A549 (cell line): ENCODE data around the gene NEK2. TPM values are rescaled to one million over a fixed set of nuclear protein-coding genes. Genes with fewer than 3 reads are reported as not detected.

Experiments
- ATAC-seq, 2 experiments: fragments of 200-7000 bp in 1 of 2; fragments of >200 bp in 1 of 2; cut with Nextera tagmentation in 1 of 2; cut with Tn5 transposase in 1 of 2; 3 replicates each; pipeline versions ENCODE4 v1.8.0 to v1.9.1; 2018 to 2020; ENCODE audit warnings: mild to moderate bottlenecking in 1 of 2, moderate library complexity in 1 of 2
- CTCF ChIA-PET: fragments of 300-600 bp; sonication (Branson Sonifier 250); formaldehyde crosslinking; extraction: SDS; loops from one replicate; lab custom pipeline; 2021; ENCODE audit warnings: antibody characterized with exemption, inconsistent platforms; lab: Yijun Ruan, JAX
- POLR2A ChIA-PET: fragments of 350-600 bp; formaldehyde crosslinking; extraction: SDS; loops from one replicate; lab custom pipeline; 2021; ENCODE audit warnings: antibody characterized with exemption, inconsistent platforms; lab: Yijun Ruan, JAX
- DNase-seq, 2 experiments: peaks; one replicate each; pipeline versions ENCODE4 v3.0.0 to v3.0.0-alpha.2; 2011 to 2016; ENCODE audit warnings: low read depth in 1 of 2, low spot score in 1 of 2
- FAIRE-seq: peaks from 2 replicates; lab custom pipeline; 2011; peaks lifted over from hg19 to GRCh38; lab: Jason Lieb, UNC
- H3K27ac ChIP-seq, 2 experiments: fragments of >200 bp; sonication (Bioruptor Twin); formaldehyde crosslinking; 3 replicates each; pipeline ENCODE4 v1.5.1; 2016 to 2017
- H3K4me1 ChIP-seq: fragments of >200 bp; sonication (Bioruptor Twin); formaldehyde crosslinking; 3 replicates; pipeline ENCODE4 v1.6.1; 2016
- H3K4me2 ChIP-seq: fragments of >200 bp; sonication (Bioruptor Twin); formaldehyde crosslinking; 3 replicates; pipeline ENCODE4 v1.6.1; 2016
- H3K4me3 ChIP-seq: fragments of >200 bp; sonication (Bioruptor Twin); formaldehyde crosslinking; 3 replicates; pipeline ENCODE4 v1.5.1; 2016
- H3K9me3 ChIP-seq: fragments of >200 bp; sonication (Bioruptor Twin); formaldehyde crosslinking; 3 replicates; pipeline ENCODE4 v1.6.1; 2016
- BCL3 ChIP-seq: fragments of >200 bp; sonication (Bioruptor Twin); formaldehyde crosslinking; IDR thresholded peaks from 3 replicates; pipeline ENCODE4 v1.6.1; 2016
- EP300 ChIP-seq, 2 experiments: fragments of >200 bp; sonication (Bioruptor Twin); formaldehyde crosslinking; IDR thresholded peaks; 2 replicates in 1 of 2; 3 replicates in 1 of 2; pipeline ENCODE4 v1.6.1; 2016 to 2017
- HDAC2 ChIP-seq: fragments of 200-600 bp; sonication (generic); IDR thresholded peaks from 2 replicates; pipeline ENCODE4 v1.6.1; 2016
- HES2 ChIP-seq: fragments of >200 bp; sonication (Bioruptor Twin); formaldehyde crosslinking; IDR thresholded peaks from 2 replicates; pipeline ENCODE4 v1.6.1; 2016
- HMGXB4 ChIP-seq: fragments of 250-450 bp; sonication (Bioruptor Pico); IDR thresholded peaks from 2 replicates; pipeline ENCODE4 v1.5.0; 2021; ENCODE audit warnings: mild to moderate bottlenecking, moderate library complexity, borderline replicate concordance
- HOXB13 ChIP-seq: fragments of 250-450 bp; sonication (Bioruptor Pico); IDR thresholded peaks from 2 replicates; pipeline ENCODE4 v1.5.0; 2020; ENCODE audit warnings: low read depth, mild to moderate bottlenecking, moderate library complexity
- KDM1A ChIP-seq: fragments of 200-600 bp; sonication (generic); IDR thresholded peaks from 2 replicates; pipeline ENCODE4 v1.6.1; 2016; ENCODE audit warnings: low read depth, mild to moderate bottlenecking
- KDM5A ChIP-seq: fragments of 200-600 bp; sonication (generic); IDR thresholded peaks from 2 replicates; pipeline ENCODE4 v1.6.1; 2016; ENCODE audit warnings: antibody characterized with exemption, mild to moderate bottlenecking
- MAX ChIP-seq: IDR thresholded peaks from 2 replicates; pipeline ENCODE4 v1.6.1; 2012
- MAZ ChIP-seq: fragments of 150-350 bp; IDR thresholded peaks from 2 replicates; pipeline ENCODE4 v1.6.1; 2014; ENCODE audit warnings: antibody characterized with exemption, low read depth, low read length, borderline replicate concordance
- REST ChIP-seq: fragments of 200-600 bp; sonication (generic); IDR thresholded peaks from 2 replicates; pipeline ENCODE4 v1.6.1; 2016; ENCODE audit warnings: antibody characterized with exemption, mild to moderate bottlenecking, moderate library complexity
- RNF2 ChIP-seq: fragments of 200-600 bp; sonication (generic); IDR thresholded peaks from 2 replicates; pipeline ENCODE4 v1.6.1; 2016; ENCODE audit warnings: low read depth, mild to moderate bottlenecking, antibody characterized with exemption, moderate library complexity, borderline replicate concordance
- SMC3 ChIP-seq: fragments of >200 bp; sonication (Bioruptor Twin); formaldehyde crosslinking; IDR thresholded peaks from 3 replicates; pipeline ENCODE4 v1.6.1; 2018; ENCODE audit warnings: inconsistent platforms
- ZFP36 ChIP-seq: fragments of 450-650 bp; IDR thresholded peaks from 2 replicates; pipeline ENCODE4 v1.6.1; 2014; ENCODE audit warnings: borderline replicate concordance; ENCODE audit not compliant: partially characterized antibody
- WGBS: methylation state at CpG from one replicate; pipeline ENCODE4 v1.1.6; 2017; ENCODE audit errors: missing lambda C conversion rate; 5-methylcytosine and 5-hydroxymethylcytosine counted together
- polyA plus RNA-seq, 4 experiments: library from polyadenylated mRNA; depleted of rRNA in 3 of 4; stranded (reverse); fragments of >200 nt; fragmentation: RNase III in 1 of 4; extraction: RNeasy Plus Mini Kit Qiagen cat#74134 plus additional on column Dnase treatment in 1 of 4; gene quantifications; 2 replicates in 3 of 4; 3 replicates in 1 of 4; pipeline ENCODE4 v1.2.3, GENCODE V29; 2011 to 2017

The NEK2 gene
- polyA plus RNA-seq, 2 of the 4 experiments (the other 2 are of a cell fraction): 42.0 to 65.3 TPM

GRCh38 chr1:211634931-211635330 lies 40.5 kb downstream of the NEK2 start (continued):
- no peak for TF ChIP-seq HES2
- TF ChIP-seq HMGXB4 (CRISPR knock-in tag): no peak
- no peak for TF ChIP-seq HDAC2
- no peak for TF ChIP-seq ZFP36
- TF ChIP-seq BCL3: no peak
- no peak for TF ChIP-seq HOXB13 (CRISPR knock-in tag)

- Histone ChIP-seq H3K9me3 (no peaks in the 10 kb centered on the region), H3K4me2 (no peak overlapping the region), H3K4me3 (no peak overlapping the region), H3K4me1 (peaks cover 42% of the 10 kb centered on the region), H3K27ac (peak overlapping the region in 1 of 2 experiments; percentile 57; a peak in 2 of 6 replicates)
- ChIA-PET POLR2A (no interaction called here), CTCF (interaction anchor here (1.1 to 6.5 kb wide), 7 partner anchors 14 to 164 kb away, joined by 3 to 28 read pairs (median 6); no protein-coding TSS in a partner anchor)
- ATAC-seq: no peak
- FAIRE-seq: no peak
- DNase-seq: no peak
- WGBS: 85% methylated on average over 3 of the region's 4 CpGs
- TF ChIP-seq KDM1A (no peak), REST (no peak)
Observed at GRCh38 chr1:211634461-211634860, 41.0 kb downstream of the NEK2 start.

GRCh38 chr1:211633524-211633846 lies 41.9 kb downstream of the NEK2 start:
- FAIRE-seq (no peak), ATAC-seq (no peak), DNase-seq (no peak)
- peak overlapping the region in 1 of 2 experiments; percentile 57; a peak in 2 of 6 replicates for H3K27ac ChIP-seq
- H3K4me2 ChIP-seq: no peak overlapping the region
- peaks cover 33% of the 10 kb centered on the region for H3K4me1 ChIP-seq
- TF ChIP-seq RNF2: no peak
- TF ChIP-seq EP300 (IDR thresholded peaks at IDR 0.05): no peak
- TF ChIP-seq MAZ: no peak
- TF ChIP-seq MAX: no peak
- no peak for TF ChIP-seq SMC3
- TF ChIP-seq KDM5A: no peak
- ChIA-PET CTCF (interaction anchor here (0.7 to 6.5 kb wide), 7 partner anchors 9 to 163 kb away, joined by 3 to 28 read pairs (median 6); no protein-coding TSS in a partner anchor), POLR2A (no interaction called here)
- no peak overlapping the region for H3K4me3 ChIP-seq
- WGBS: 88% methylated on average over 8 of the region's 8 CpGs
- H3K9me3 ChIP-seq: no peaks in the 10 kb centered on the region
